ENCODE measurements around the gene RNF151.

The RNF151 gene

DNA sequence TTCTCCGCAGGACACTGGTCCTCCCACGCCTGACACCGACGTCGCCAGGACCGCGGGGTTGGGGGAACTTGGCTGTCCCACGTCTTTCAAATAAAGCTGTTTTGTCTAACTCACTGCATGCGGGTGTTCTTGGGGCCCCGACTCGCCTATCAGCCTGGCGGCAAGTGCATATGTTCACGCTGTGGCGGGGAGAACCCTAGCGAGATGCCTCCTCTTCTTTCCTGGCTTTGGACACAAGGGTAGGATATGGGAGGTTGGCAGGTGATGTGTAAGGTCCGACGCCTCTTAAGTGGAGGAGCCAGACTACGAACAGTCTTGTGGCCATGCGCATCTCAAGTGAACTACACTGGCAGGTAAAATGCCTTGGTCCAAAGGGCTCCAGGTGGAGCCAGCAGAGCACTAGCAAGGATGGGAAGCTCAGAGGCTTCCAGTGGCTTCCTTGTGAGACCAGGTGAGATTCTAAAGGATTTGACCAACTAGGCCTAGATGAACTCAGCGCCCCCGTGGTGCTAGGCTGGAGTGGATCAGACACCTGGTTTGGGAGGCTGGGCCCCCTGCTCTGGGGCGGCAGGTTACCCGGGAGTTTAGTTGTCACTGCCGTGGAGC lies 1.2 kb upstream of the RNF151 start:
- Histone ChIP-seq H2BK5ac (ENCODE audit: low read length) (no peak overlapping the region), H4K91ac (ENCODE audit: low read depth, low read length, poor library complexity) (no peak overlapping the region), H2BK120ac (ENCODE audit: low read depth, low read length) (no peak overlapping the region), H3K9ac (ENCODE audit: low read depth, low read length, poor library complexity) (peak overlapping the region; percentile 94), H3K18ac (ENCODE audit: low read length) (peak overlapping the region; percentile 93), H3K4me1 (ENCODE audit: control insufficient read depth in 2 of 2, insufficient read depth in 1 of 2, low read depth in 1 of 2, low read length in 2 of 2) (peaks cover 13 to 14% of the 10 kb centered on the region in 2 donors), H3K27me3 (ENCODE audit: control insufficient read depth in 3 of 3, insufficient read depth in 3 of 3, low read depth in 1 of 3, low read length in 3 of 3) (no peaks in the 10 kb centered on the region), H3K23ac (ENCODE audit: low read depth, low read length, poor library complexity) (peak overlapping the region; percentile 98), H3K9me3 (replicated peaks in 1 of 2; ENCODE audit: control insufficient read depth in 2 of 2, insufficient read depth in 1 of 2, low read depth in 1 of 2, low read length in 2 of 2) (no peaks in the 10 kb centered on the region), H3K14ac (ENCODE audit: low read length) (no peak overlapping the region), H3K27ac (replicated peaks; ENCODE audit: low read length) (no peak overlapping the region), H2AK5ac (ENCODE audit: low read depth, low read length) (peak overlapping the region; percentile 53), H2BK12ac (ENCODE audit: low read length) (no peak overlapping the region), H3K4ac (ENCODE audit: low read length) (no peak overlapping the region), H2AFZ (ENCODE audit: low read length) (peak overlapping the region; percentile 90), H2BK15ac (ENCODE audit: low read length) (peak overlapping the region; percentile 9), H3K79me1 (ENCODE audit: low read depth, low read length) (peaks cover 14% of the 10 kb centered on the region), H4K8ac (ENCODE audit: low read depth, low read length) (no peak overlapping the region), H3K4me3 (ENCODE audit: low read length in 2 of 2) (peak overlapping the region; percentile 86 to 87), H3K4me2 (ENCODE audit: insufficient read depth, low read length, poor library complexity, severe bottlenecking) (peak overlapping the region; percentile 87), H3K36me3 (replicated peaks in 1 of 2; ENCODE audit: control insufficient read depth in 2 of 2, insufficient read depth in 2 of 2, low read length in 2 of 2) (peaks cover 18 to 35% of the 10 kb centered on the region in 2 donors)
- no CpG with 5 or more reads among the region's 24 CpGs for WGBS, 2 donors (ENCODE audit: extremely low coverage in 2 of 2, insufficient read length in 2 of 2, insufficient replicate concordance in 1 of 2)
- no peak for DNase-seq (ENCODE audit: low spot score)

DNA sequence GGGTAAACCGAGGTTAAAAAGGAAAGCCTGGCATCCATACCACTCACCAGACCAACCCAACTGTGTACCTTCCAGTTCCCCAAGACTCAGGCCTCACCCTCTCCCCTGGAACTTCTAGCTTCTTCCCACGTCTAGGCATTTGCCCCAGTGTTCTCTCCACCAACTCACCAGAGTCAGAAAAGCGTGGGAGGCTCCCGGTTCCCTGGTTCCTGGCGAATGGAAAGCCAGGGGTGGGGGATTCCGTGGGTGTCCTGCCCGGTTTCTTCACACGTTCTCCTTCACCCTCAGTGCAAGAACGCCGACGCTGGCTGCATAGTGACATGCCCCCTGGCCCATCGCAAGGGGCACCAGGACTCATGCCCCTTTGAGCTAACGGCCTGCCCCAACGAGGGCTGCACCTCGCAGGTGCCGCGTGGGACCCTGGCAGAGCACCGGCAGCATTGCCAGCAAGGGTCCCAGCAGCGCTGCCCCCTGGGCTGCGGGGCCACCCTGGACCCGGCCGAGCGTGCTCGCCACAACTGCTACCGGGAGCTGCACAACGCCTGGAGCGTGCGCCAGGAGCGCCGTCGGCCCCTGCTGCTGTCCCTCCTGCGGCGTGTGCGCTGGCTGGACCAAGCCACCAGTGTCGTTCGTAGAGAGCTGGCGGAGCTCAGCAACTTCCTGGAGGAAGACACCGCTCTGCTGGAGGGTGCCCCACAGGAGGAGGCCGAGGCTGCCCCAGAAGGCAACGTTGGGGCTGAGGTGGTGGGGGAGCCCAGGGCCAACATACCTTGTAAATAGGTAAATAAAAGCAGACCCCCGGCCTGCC lies 1.7 kb downstream of the RNF151 start:
- Histone ChIP-seq H2BK15ac (ENCODE audit: low read length) (no peak overlapping the region), H2BK12ac (ENCODE audit: low read length) (peak overlapping the region; percentile 69), H4K8ac (ENCODE audit: low read depth, low read length) (no peak overlapping the region), H3K36me3 (replicated peaks in 1 of 2; ENCODE audit: control insufficient read depth in 2 of 2, insufficient read depth in 2 of 2, low read length in 2 of 2) (peaks cover 6 to 9% of the 10 kb centered on the region in 2 donors), H3K4me2 (ENCODE audit: insufficient read depth, low read length, poor library complexity, severe bottlenecking) (no peak overlapping the region), H3K4me3 (ENCODE audit: low read length in 2 of 2) (no peak overlapping the region), H4K91ac (ENCODE audit: low read depth, low read length, poor library complexity) (no peak overlapping the region), H3K4me1 (ENCODE audit: control insufficient read depth in 2 of 2, insufficient read depth in 1 of 2, low read depth in 1 of 2, low read length in 2 of 2) (peaks cover 8 to 12% of the 10 kb centered on the region in 2 donors), H3K9me3 (replicated peaks in 1 of 2; ENCODE audit: control insufficient read depth in 2 of 2, insufficient read depth in 1 of 2, low read depth in 1 of 2, low read length in 2 of 2) (no peaks in the 10 kb centered on the region), H3K4ac (ENCODE audit: low read length) (no peak overlapping the region), H3K9ac (ENCODE audit: low read depth, low read length, poor library complexity) (peak overlapping the region; percentile 10), H3K27ac (replicated peaks; ENCODE audit: low read length) (no peak overlapping the region), H3K18ac (ENCODE audit: low read length) (no peak overlapping the region), H2BK5ac (ENCODE audit: low read length) (no peak overlapping the region), H2AFZ (ENCODE audit: low read length) (no peak overlapping the region), H2AK5ac (ENCODE audit: low read depth, low read length) (no peak overlapping the region), H3K27me3 (ENCODE audit: control insufficient read depth in 3 of 3, insufficient read depth in 3 of 3, low read depth in 1 of 3, low read length in 3 of 3) (no peaks in the 10 kb centered on the region), H3K14ac (ENCODE audit: low read length) (no peak overlapping the region), H2BK120ac (ENCODE audit: low read depth, low read length) (no peak overlapping the region), H3K79me1 (ENCODE audit: low read depth, low read length) (peaks cover 24% of the 10 kb centered on the region), H3K23ac (ENCODE audit: low read depth, low read length, poor library complexity) (no peak overlapping the region)
- WGBS, 2 donors (ENCODE audit: extremely low coverage in 2 of 2, insufficient read length in 2 of 2, insufficient replicate concordance in 1 of 2) = no CpG with 5 or more reads among the region's 41 CpGs
- DNase-seq (ENCODE audit: low spot score) = no peak

DNA sequence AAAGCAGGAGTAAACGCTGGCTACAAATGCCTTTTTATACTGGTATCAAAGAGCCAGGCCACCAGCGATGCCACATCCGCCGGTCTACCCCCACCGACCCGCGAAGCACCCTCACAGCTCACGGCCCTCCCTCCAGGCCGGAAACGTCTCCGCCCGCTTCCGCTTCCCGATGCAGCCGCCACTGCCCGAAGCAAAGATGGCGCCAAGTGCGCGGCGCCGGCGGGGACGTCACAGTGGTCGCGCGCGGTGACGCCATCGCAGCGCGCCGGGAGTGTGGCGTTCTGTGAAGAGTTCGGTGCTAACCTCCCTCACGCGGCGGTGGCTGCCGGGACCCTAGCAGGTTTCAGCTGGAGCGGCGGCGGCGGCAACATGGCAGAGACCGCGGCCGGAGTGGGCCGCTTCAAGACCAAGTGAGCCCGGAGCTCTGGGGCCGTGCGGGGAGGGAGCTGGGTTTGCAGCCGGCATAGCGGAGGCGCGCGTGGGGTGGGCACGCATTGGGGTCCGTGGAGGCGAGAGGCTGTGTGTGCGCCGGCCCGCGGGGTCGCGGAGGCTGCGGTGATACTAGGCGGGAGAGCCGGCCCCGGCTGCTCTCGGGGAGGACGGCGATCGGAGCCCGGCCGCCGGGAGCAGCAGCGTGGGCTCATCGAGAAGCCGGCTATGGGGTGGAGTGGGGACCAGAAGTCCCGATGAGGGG lies 5.3 kb downstream of the RNF151 start, which contains the start of gene TBL3:
TBL3 (plus strand) TSS at position 258 of the 694 bp plus-strand sequence; CDS start at position 370, 112 bp downstream.
- Histone ChIP-seq H4K8ac (ENCODE audit: low read depth, low read length) (peak within 1 kb of the TSS; percentile 94), H3K9me3 (replicated peaks in 1 of 2; ENCODE audit: control insufficient read depth in 2 of 2, insufficient read depth in 1 of 2, low read depth in 1 of 2, low read length in 2 of 2) (no peaks in the 10 kb centered on the region), H3K79me1 (ENCODE audit: low read depth, low read length) (peaks cover 20% of the 10 kb centered on the region), H3K4me2 (ENCODE audit: insufficient read depth, low read length, poor library complexity, severe bottlenecking) (peak within 1 kb of the TSS; percentile 98), H2AK5ac (ENCODE audit: low read depth, low read length) (peak within 1 kb of the TSS; percentile 84), H3K4me1 (ENCODE audit: control insufficient read depth in 2 of 2, insufficient read depth in 1 of 2, low read depth in 1 of 2, low read length in 2 of 2) (peaks cover 2 to 4% of the 10 kb centered on the region in 2 donors), H4K91ac (ENCODE audit: low read depth, low read length, poor library complexity) (peak within 1 kb of the TSS; percentile 72), H2AFZ (ENCODE audit: low read length) (peak within 1 kb of the TSS; percentile 97), H3K36me3 (replicated peaks in 1 of 2; ENCODE audit: control insufficient read depth in 2 of 2, insufficient read depth in 2 of 2, low read length in 2 of 2) (peaks cover 25 to 28% of the 10 kb centered on the region in 2 donors), H3K14ac (ENCODE audit: low read length) (peak within 1 kb of the TSS; percentile 71), H2BK120ac (ENCODE audit: low read depth, low read length) (peak within 1 kb of the TSS; percentile 91), H2BK5ac (ENCODE audit: low read length) (peak within 1 kb of the TSS; percentile 66), H3K27ac (replicated peaks; ENCODE audit: low read length) (peak within 1 kb of the TSS; percentile 62), H3K27me3 (ENCODE audit: control insufficient read depth in 3 of 3, insufficient read depth in 3 of 3, low read depth in 1 of 3, low read length in 3 of 3) (no peaks in the 10 kb centered on the region), H3K4ac (ENCODE audit: low read length) (peak within 1 kb of the TSS; percentile 95), H2BK12ac (ENCODE audit: low read length) (peak within 1 kb of the TSS; percentile 73), H2BK15ac (ENCODE audit: low read length) (peak within 1 kb of the TSS; percentile 37), H3K4me3 (ENCODE audit: low read length in 2 of 2) (peak within 1 kb of the TSS; percentile 97 to 100), H3K18ac (ENCODE audit: low read length) (peak within 1 kb of the TSS; percentile 91), H3K9ac (ENCODE audit: low read depth, low read length, poor library complexity) (peak within 1 kb of the TSS; percentile 93), H3K23ac (ENCODE audit: low read depth, low read length, poor library complexity) (peak within 1 kb of the TSS; percentile 94)
- DNase-seq (ENCODE audit: low spot score) = peak; percentile 95
- no CpG with 5 or more reads among the region's 78 CpGs for WGBS, 2 donors (ENCODE audit: extremely low coverage in 2 of 2, insufficient read length in 2 of 2, insufficient replicate concordance in 1 of 2)

Measured in neuronal stem cell (in vitro differentiated cells).